HuH-7.5 (cell line): ENCODE results near the gene POLR2M.

Experiments
- DNase-seq: peaks from one replicate; pipeline ENCODE4 v3.0.0; 2011; ENCODE audit warnings: low spot score

The POLR2M gene

GRCh38 chr15:57741089-57741488, 34.6 kb downstream of the POLR2M start:
- DNase-seq, result no peak

- no peak for DNase-seq
Observed at GRCh38 chr15:57743424-57743823, 36.9 kb downstream of the POLR2M start.

- no peak for DNase-seq
Observed at GRCh38 chr15:57746786-57747185, 40.3 kb downstream of the POLR2M start.

GRCh38 chr15:57747206-57747896, 40.8 kb downstream of the POLR2M start:
- DNase-seq, result no peak

- no peak for DNase-seq
Observed at GRCh38 chr15:57751177-57751800, 44.8 kb downstream of the POLR2M start.

- no peak for DNase-seq
Observed at GRCh38 chr15:57752436-57752835, 45.9 kb downstream of the POLR2M start.

GRCh38 chr15:57752840-57753239, 46.3 kb downstream of the POLR2M start:
- DNase-seq, result no peak

- DNase-seq, result no peak
Observed at GRCh38 chr15:57756466-57756865, 50.0 kb downstream of the POLR2M start.

- no peak for DNase-seq
Observed at GRCh38 chr15:57758560-57758959, 52.0 kb downstream of the POLR2M start.

GRCh38 chr15:57761562-57761961, 55.0 kb downstream of the POLR2M start:
- no peak for DNase-seq

GRCh38 chr15:57762302-57762701, 55.8 kb downstream of the POLR2M start:
- no peak for DNase-seq

GRCh38 chr15:57763176-57763964, 56.9 kb downstream of the POLR2M start:
- DNase-seq, result no peak
